GM12872 (cell line): Measurements from ENCODE around the gene BMPER.

Experiments used
- TF ChIP-seq, protein P1 (sequence below): IDR thresholded peaks from 3 replicates; pipeline ENCODE4 v1.5.1; 2011; ENCODE audit warnings: low read depth, mild to moderate bottlenecking, low read length, moderate library complexity; ENCODE audit not compliant: insufficient read depth

Gene BMPER

GRCh38 chr7:33959676-33960075 lies 54.3 kb downstream of the BMPER start:
- TF ChIP-seq, protein P1, sequence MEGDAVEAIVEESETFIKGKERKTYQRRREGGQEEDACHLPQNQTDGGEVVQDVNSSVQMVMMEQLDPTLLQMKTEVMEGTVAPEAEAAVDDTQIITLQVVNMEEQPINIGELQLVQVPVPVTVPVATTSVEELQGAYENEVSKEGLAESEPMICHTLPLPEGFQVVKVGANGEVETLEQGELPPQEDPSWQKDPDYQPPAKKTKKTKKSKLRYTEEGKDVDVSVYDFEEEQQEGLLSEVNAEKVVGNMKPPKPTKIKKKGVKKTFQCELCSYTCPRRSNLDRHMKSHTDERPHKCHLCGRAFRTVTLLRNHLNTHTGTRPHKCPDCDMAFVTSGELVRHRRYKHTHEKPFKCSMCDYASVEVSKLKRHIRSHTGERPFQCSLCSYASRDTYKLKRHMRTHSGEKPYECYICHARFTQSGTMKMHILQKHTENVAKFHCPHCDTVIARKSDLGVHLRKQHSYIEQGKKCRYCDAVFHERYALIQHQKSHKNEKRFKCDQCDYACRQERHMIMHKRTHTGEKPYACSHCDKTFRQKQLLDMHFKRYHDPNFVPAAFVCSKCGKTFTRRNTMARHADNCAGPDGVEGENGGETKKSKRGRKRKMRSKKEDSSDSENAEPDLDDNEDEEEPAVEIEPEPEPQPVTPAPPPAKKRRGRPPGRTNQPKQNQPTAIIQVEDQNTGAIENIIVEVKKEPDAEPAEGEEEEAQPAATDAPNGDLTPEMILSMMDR, result no peak

DNA sequence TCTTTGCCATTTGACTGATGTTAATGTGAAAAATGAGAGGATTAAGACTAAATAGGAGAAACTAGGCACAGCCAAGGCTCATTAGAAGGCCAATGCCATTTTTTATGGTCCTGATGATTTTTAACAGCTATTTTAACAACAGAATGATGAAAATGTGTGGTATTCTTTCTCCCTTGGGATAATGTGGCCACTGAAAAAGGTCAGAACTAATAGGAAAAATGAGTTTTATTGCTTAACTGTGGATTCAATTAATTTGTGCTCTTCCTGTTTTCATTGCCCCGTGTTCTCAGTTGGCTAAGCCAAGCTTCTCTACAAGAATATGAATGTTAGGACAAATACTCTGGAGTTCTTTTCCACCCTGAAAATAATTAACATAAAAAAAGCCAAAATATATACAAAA lies 56.6 kb downstream of the BMPER start:
- TF ChIP-seq, protein P1, result no peak

DNA sequence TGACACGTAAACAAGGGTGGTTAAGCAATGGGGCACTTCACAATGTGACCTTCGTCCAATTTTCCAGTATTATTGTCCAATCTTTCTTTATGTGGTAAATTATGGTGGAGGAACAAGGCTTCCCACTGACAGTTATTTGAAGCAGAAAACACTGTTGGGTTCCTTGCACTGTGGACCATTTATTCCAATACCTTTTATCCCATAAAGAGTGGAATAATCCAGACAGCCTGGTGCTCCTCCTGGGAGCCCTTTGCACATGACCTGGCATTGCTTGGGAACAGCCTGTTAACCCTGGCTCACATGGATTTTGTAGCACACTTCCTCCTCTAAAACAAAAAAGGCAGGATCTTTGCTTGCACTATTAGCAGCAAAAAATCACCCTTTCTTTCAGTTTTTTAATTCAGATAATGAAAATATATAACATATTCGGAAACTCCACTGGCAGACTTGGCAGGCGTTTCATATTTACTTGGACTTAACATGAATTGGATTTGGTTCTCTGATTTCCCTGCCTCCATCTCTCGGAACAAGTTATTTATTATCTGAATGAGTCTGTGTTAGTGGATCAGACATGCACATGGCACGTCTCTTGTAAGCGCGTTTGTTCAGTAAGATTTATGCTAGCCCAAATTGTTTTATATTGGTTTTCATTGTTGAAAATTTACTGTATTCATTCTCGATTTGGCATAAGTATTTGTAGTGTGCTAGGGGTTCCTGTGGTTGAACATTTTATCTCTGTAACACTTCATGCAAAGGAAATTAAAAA lies 59.3 kb downstream of the BMPER start:
- TF ChIP-seq, protein P1, result no peak

GRCh38 chr7:33965183-33965744 lies 59.9 kb downstream of the BMPER start:
- TF ChIP-seq, protein P1, result no peak

DNA sequence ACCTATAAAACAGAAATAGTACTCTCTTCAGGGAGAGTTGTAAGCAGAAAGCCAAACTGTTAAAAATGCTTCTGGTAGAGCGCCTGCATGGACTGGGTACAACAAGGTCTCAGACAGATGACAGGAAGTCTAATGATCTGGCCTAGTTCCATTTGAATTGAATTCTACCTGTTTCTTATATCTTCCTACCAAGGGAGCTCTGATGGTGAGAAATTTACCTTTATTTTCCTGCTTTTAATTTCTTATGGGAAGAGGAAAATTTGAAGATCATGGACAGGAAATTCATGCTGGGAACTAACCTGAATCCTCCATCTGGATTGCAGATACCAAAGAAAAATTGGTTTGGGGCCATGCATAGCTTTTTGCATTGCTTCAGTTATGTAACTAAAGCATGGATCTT lies 63.3 kb downstream of the BMPER start:
- TF ChIP-seq, protein P1, result no peak

- TF ChIP-seq, protein P1, result no peak
These were observed 65.2 kb downstream of the BMPER start for GRCh38 chr7:33970536-33970935.

- TF ChIP-seq, protein P1, result no peak
These were observed 65.8 kb downstream of the BMPER start for GRCh38 chr7:33971106-33971505.
